ENCODE results near the gene DDX1. TPM values are rescaled to one million over a fixed set of nuclear protein-coding genes. Genes with fewer than 3 reads are reported as not detected.
A peak's percentile ranks its signal among the peaks of the same experiment; 100 is the strongest.

Gene DDX1
- polyA plus RNA-seq, 1 experiment = 49.6 TPM

GRCh38 chr2:15591373-15591691 is 336 bp upstream of the DDX1 start:
- no peaks in the 10 kb centered on the region for H3K27me3 ChIP-seq (ENCODE audit: control insufficient read depth, insufficient read depth, low read length)
- POLR2A ChIA-PET = no interaction called here
- peak overlapping the region; percentile 80 for H3K4me3 ChIP-seq (ENCODE audit: low read depth, low read length)
- CTCF ChIA-PET = interaction anchor here (0.7 to 6.5 kb wide), 2 partner anchors 10 to 15 kb away, joined by 4 to 66 read pairs; no protein-coding TSS in a partner anchor
- DNase-seq (ENCODE audit: low read depth) = no peak
- peaks cover 3% of the 10 kb centered on the region; the same call in 1 of the 2 replicates for H3K36me3 ChIP-seq (ENCODE audit: control insufficient read depth, insufficient read depth, low read length)
- no peak for TF ChIP-seq CTCF (IDR thresholded peaks at IDR 0.05; ENCODE audit: insufficient read depth, low read depth, low read length)

- H3K36me3 ChIP-seq (ENCODE audit: control insufficient read depth, insufficient read depth, low read length) = peaks cover 7% of the 10 kb centered on the region; the same call in 1 of the 2 replicates
- DNase-seq (ENCODE audit: low read depth) = no peak
- ChIA-PET POLR2A (no interaction called here), CTCF (interaction anchor here (1.1 kb wide), 1 partner anchor 9 kb away, joined by 3 read pairs; no protein-coding TSS in a partner anchor)
- H3K27me3 ChIP-seq (ENCODE audit: control insufficient read depth, insufficient read depth, low read length) = no peaks in the 10 kb centered on the region
- no peak for TF ChIP-seq CTCF (IDR thresholded peaks at IDR 0.05; ENCODE audit: insufficient read depth, low read depth, low read length)
- H3K4me3 ChIP-seq (ENCODE audit: low read depth, low read length) = peak overlapping the region; percentile 80; the same call in 1 of the 2 replicates
Observed at GRCh38 chr2:15593327-15593705, 1.6 kb downstream of the DDX1 start.

GRCh38 chr2:15594291-15595256 is 2.9 kb downstream of the DDX1 start:
- ChIA-PET POLR2A (no interaction called here), CTCF (interaction anchor here (0.7 to 1.1 kb wide), 2 partner anchors 7 to 29 kb away, joined by 3 read pairs; no protein-coding TSS in a partner anchor)
- no peak for TF ChIP-seq CTCF (IDR thresholded peaks at IDR 0.05; ENCODE audit: insufficient read depth, low read depth, low read length)
- peaks cover 7% of the 10 kb centered on the region; the same call in 1 of the 2 replicates for H3K36me3 ChIP-seq (ENCODE audit: control insufficient read depth, insufficient read depth, low read length)
- no peaks in the 10 kb centered on the region for H3K27me3 ChIP-seq (ENCODE audit: control insufficient read depth, insufficient read depth, low read length)
- DNase-seq (ENCODE audit: low read depth) = no peak
- H3K4me3 ChIP-seq (ENCODE audit: low read depth, low read length) = no peak overlapping the region

GRCh38 chr2:15595342-15595905 is 3.8 kb downstream of the DDX1 start:
- Histone ChIP-seq H3K27me3 (ENCODE audit: control insufficient read depth, insufficient read depth, low read length) (no peaks in the 10 kb centered on the region), H3K4me3 (ENCODE audit: low read depth, low read length) (no peak overlapping the region), H3K36me3 (ENCODE audit: control insufficient read depth, insufficient read depth, low read length) (peaks cover 7% of the 10 kb centered on the region)
- POLR2A ChIA-PET = no interaction called here
- no peak for TF ChIP-seq CTCF (IDR thresholded peaks at IDR 0.05; ENCODE audit: insufficient read depth, low read depth, low read length)
- CTCF ChIA-PET = no interaction called here
- no peak for DNase-seq (ENCODE audit: low read depth)

GRCh38 chr2:15595936-15596335 is 4.3 kb downstream of the DDX1 start:
- POLR2A ChIA-PET = no interaction called here
- H3K36me3 ChIP-seq (ENCODE audit: control insufficient read depth, insufficient read depth, low read length) = peaks cover 8% of the 10 kb centered on the region
- TF ChIP-seq CTCF (IDR thresholded peaks at IDR 0.05; ENCODE audit: insufficient read depth, low read depth, low read length) = no peak
- no peak for DNase-seq (ENCODE audit: low read depth)
- no peaks in the 10 kb centered on the region for H3K27me3 ChIP-seq (ENCODE audit: control insufficient read depth, insufficient read depth, low read length)
- CTCF ChIA-PET = no interaction called here
- H3K4me3 ChIP-seq (ENCODE audit: low read depth, low read length) = no peak overlapping the region
